Activated naive CD8-positive, alpha-beta T cell treated with anti-CD3 and anti-CD28 coated beads, Interleukin-2, amount 10 ng/mL, durations not matched to agents 7 days and 5 days (primary cell): ENCODE results near the gene ME2. TPM values are rescaled to one million over a fixed set of nuclear protein-coding genes. Genes with fewer than 3 reads are reported as not detected.
"Not testable (repeated sequence)": the region's sequence is repeated elsewhere in the genome, so short reads cannot be mapped to it uniquely, and the experiment has no call there.

Experiments used
- ATAC-seq: fragments of 150-1000 bp; cut with Tn5 transposase; one replicate; pipeline ENCODE4 v1.10.0; 2021; ENCODE audit warnings: low read depth, moderate library complexity
- POLR2A ChIA-PET: fragments of 350-600 bp; sonication (Branson Sonifier 250); formaldehyde crosslinking; loops from one replicate; lab custom pipeline; 2021; ENCODE audit warnings: antibody characterized with exemption; lab: Charles Lee
- DNase-seq: peaks from one replicate; pipeline ENCODE4 v3.0.0; 2021
- H3K27ac Mint-ChIP-seq: one replicate; pipeline ENCODE4 v1.8.0; 2022; ENCODE audit warnings: mild to moderate bottlenecking, mixed read lengths
- H3K27me3 Mint-ChIP-seq: one replicate; pipeline ENCODE4 v1.8.0; 2022; ENCODE audit warnings: mild to moderate bottlenecking, moderate library complexity, mixed read lengths
- H3K36me3 Mint-ChIP-seq: one replicate; pipeline ENCODE4 v1.8.0; 2021; ENCODE audit warnings: mild to moderate bottlenecking, mixed read lengths
- H3K4me1 Mint-ChIP-seq: one replicate; pipeline ENCODE4 v1.8.0; 2021; ENCODE audit warnings: mixed read lengths
- H3K4me3 Mint-ChIP-seq: one replicate; pipeline ENCODE4 v1.8.0; 2022; ENCODE audit warnings: mild to moderate bottlenecking, moderate library complexity, mixed read lengths
- H3K9me3 Mint-ChIP-seq: one replicate; pipeline ENCODE4 v1.8.0; 2021; ENCODE audit warnings: mixed read lengths
- total RNA-seq, 2 experiments: library from RNA; stranded (reverse); gene quantifications; one replicate each; pipeline ENCODE4 v1.2.3, GENCODE V29; 2021

ME2 gene
- total RNA-seq, 2 experiments from 2014 or later: 76.3 to 76.7 TPM

GRCh38 chr18:50849419-50849821, 29.5 kb upstream of the ME2 start:
- Mint-ChIP-seq H3K27me3 (peaks cover 7% of the 10 kb centered on the region), H3K4me3 (no peak overlapping the region), H3K36me3 (no peaks in the 10 kb centered on the region), H3K9me3 (peaks cover 4% of the 10 kb centered on the region), H3K4me1 (no peaks in the 10 kb centered on the region), H3K27ac (no peak overlapping the region)
- ATAC-seq (no peak), DNase-seq (no peak)
- POLR2A ChIA-PET: no interaction called here

- H3K4me1 Mint-ChIP-seq: no peaks in the 10 kb centered on the region
- no peak for ATAC-seq
- no peaks in the 10 kb centered on the region for H3K36me3 Mint-ChIP-seq
- peaks cover 7% of the 10 kb centered on the region for H3K27me3 Mint-ChIP-seq
- H3K4me3 Mint-ChIP-seq: no peak overlapping the region
- DNase-seq: no peak
- no peak overlapping the region for H3K27ac Mint-ChIP-seq
- POLR2A ChIA-PET: no interaction called here
- H3K9me3 Mint-ChIP-seq: peaks cover 5% of the 10 kb centered on the region
Observed at GRCh38 chr18:50850307-50851065, 28.4 kb upstream of the ME2 start.

- H3K4me3 Mint-ChIP-seq: no peak overlapping the region
- DNase-seq: no peak
- peaks cover 5% of the 10 kb centered on the region for H3K9me3 Mint-ChIP-seq
- ATAC-seq: no peak
- peaks cover 10% of the 10 kb centered on the region for H3K27me3 Mint-ChIP-seq
- peaks cover 4% of the 10 kb centered on the region for H3K4me1 Mint-ChIP-seq
- POLR2A ChIA-PET: no interaction called here
- H3K27ac Mint-ChIP-seq: no peak overlapping the region
- H3K36me3 Mint-ChIP-seq: no peaks in the 10 kb centered on the region
Observed at GRCh38 chr18:50853863-50854271, 25.1 kb upstream of the ME2 start.

GRCh38 chr18:50855976-50856757, 22.8 kb upstream of the ME2 start:
- ATAC-seq (no peak), DNase-seq (no peak)
- peaks cover 4% of the 10 kb centered on the region for H3K4me1 Mint-ChIP-seq
- H3K27ac Mint-ChIP-seq: no peak overlapping the region
- H3K9me3 Mint-ChIP-seq: peaks cover 5% of the 10 kb centered on the region
- H3K4me3 Mint-ChIP-seq: no peak overlapping the region
- POLR2A ChIA-PET: no interaction called here
- no peaks in the 10 kb centered on the region for H3K36me3 Mint-ChIP-seq
- H3K27me3 Mint-ChIP-seq: peaks cover 15% of the 10 kb centered on the region

- H3K27ac Mint-ChIP-seq, POLR2A ChIA-PET, DNase-seq, H3K9me3 Mint-ChIP-seq, H3K4me3 Mint-ChIP-seq, H3K36me3 Mint-ChIP-seq, H3K4me1 Mint-ChIP-seq, ATAC-seq: not testable (repeated sequence)
- peaks cover 15% of the 10 kb centered on the region for H3K27me3 Mint-ChIP-seq
Observed at GRCh38 chr18:50857166-50857565, 21.8 kb upstream of the ME2 start.

- POLR2A ChIA-PET: no interaction called here
- no peak for DNase-seq
- no peak overlapping the region for H3K27ac Mint-ChIP-seq
- peaks cover 4% of the 10 kb centered on the region for H3K4me1 Mint-ChIP-seq
- no peak for ATAC-seq
- peaks cover 5% of the 10 kb centered on the region for H3K9me3 Mint-ChIP-seq
- no peak overlapping the region for H3K4me3 Mint-ChIP-seq
- H3K36me3 Mint-ChIP-seq: no peaks in the 10 kb centered on the region
- peaks cover 14% of the 10 kb centered on the region for H3K27me3 Mint-ChIP-seq
Observed at GRCh38 chr18:50857694-50858093, 21.2 kb upstream of the ME2 start.

GRCh38 chr18:50859793-50860555, 18.9 kb upstream of the ME2 start:
- peaks cover 8% of the 10 kb centered on the region for H3K27me3 Mint-ChIP-seq
- POLR2A ChIA-PET: no interaction called here
- no peak overlapping the region for H3K27ac Mint-ChIP-seq
- H3K9me3 Mint-ChIP-seq: no peaks in the 10 kb centered on the region
- peaks cover 4% of the 10 kb centered on the region for H3K4me1 Mint-ChIP-seq
- DNase-seq: no peak
- ATAC-seq: no peak
- no peaks in the 10 kb centered on the region for H3K36me3 Mint-ChIP-seq
- no peak overlapping the region for H3K4me3 Mint-ChIP-seq

GRCh38 chr18:50861617-50862016, 17.3 kb upstream of the ME2 start:
- POLR2A ChIA-PET: no interaction called here
- Mint-ChIP-seq H3K36me3 (no peaks in the 10 kb centered on the region), H3K9me3 (no peaks in the 10 kb centered on the region), H3K4me1 (peaks cover 1% of the 10 kb centered on the region), H3K27me3 (peaks cover 10% of the 10 kb centered on the region), H3K4me3 (no peak overlapping the region), H3K27ac (no peak overlapping the region)
- no peak for ATAC-seq
- DNase-seq: no peak

GRCh38 chr18:50862401-50862800, 16.5 kb upstream of the ME2 start:
- ATAC-seq (no peak), DNase-seq (no peak)
- Mint-ChIP-seq H3K4me3 (no peak overlapping the region), H3K27ac (no peak overlapping the region), H3K4me1 (no peaks in the 10 kb centered on the region), H3K27me3 (peaks cover 10% of the 10 kb centered on the region), H3K9me3 (no peaks in the 10 kb centered on the region), H3K36me3 (no peaks in the 10 kb centered on the region)
- POLR2A ChIA-PET: no interaction called here

- Mint-ChIP-seq H3K36me3 (no peaks in the 10 kb centered on the region), H3K4me3 (no peak overlapping the region), H3K27me3 (peaks cover 10% of the 10 kb centered on the region), H3K9me3 (no peaks in the 10 kb centered on the region), H3K4me1 (no peaks in the 10 kb centered on the region), H3K27ac (no peak overlapping the region)
- no peak for ATAC-seq
- POLR2A ChIA-PET: no interaction called here
- DNase-seq: no peak
Observed at GRCh38 chr18:50863840-50864375, 15.0 kb upstream of the ME2 start.

- no peak overlapping the region for H3K27ac Mint-ChIP-seq
- H3K4me1 Mint-ChIP-seq: no peaks in the 10 kb centered on the region
- H3K9me3 Mint-ChIP-seq: no peaks in the 10 kb centered on the region
- POLR2A ChIA-PET: interaction anchor here (0.6 kb wide), 1 partner anchor 153 kb away, joined by 4 read pairs; no protein-coding TSS in a partner anchor
- H3K4me3 Mint-ChIP-seq: no peak overlapping the region
- ATAC-seq: no peak
- DNase-seq: no peak
- no peaks in the 10 kb centered on the region for H3K36me3 Mint-ChIP-seq
- H3K27me3 Mint-ChIP-seq: peaks cover 5% of the 10 kb centered on the region
Observed at GRCh38 chr18:50866765-50867164, 12.2 kb upstream of the ME2 start.

- Mint-ChIP-seq H3K9me3 (no peaks in the 10 kb centered on the region), H3K4me1 (no peaks in the 10 kb centered on the region), H3K4me3 (no peak overlapping the region), H3K27me3 (peaks cover 13% of the 10 kb centered on the region), H3K36me3 (no peaks in the 10 kb centered on the region), H3K27ac (no peak overlapping the region)
- DNase-seq (no peak), ATAC-seq (no peak)
- POLR2A ChIA-PET: no interaction called here
Observed at GRCh38 chr18:50869150-50869549, 9.8 kb upstream of the ME2 start.

GRCh38 chr18:50870138-50870845, 8.6 kb upstream of the ME2 start:
- Mint-ChIP-seq H3K4me1 (no peaks in the 10 kb centered on the region), H3K4me3 (no peak overlapping the region), H3K9me3 (no peaks in the 10 kb centered on the region), H3K27ac (no peak overlapping the region), H3K27me3 (peaks cover 15% of the 10 kb centered on the region), H3K36me3 (no peaks in the 10 kb centered on the region)
- ATAC-seq (no peak), DNase-seq (no peak)
- POLR2A ChIA-PET: interaction anchor here (0.5 kb wide), 1 partner anchor 66 kb away, joined by 5 read pairs; no protein-coding TSS in a partner anchor
